Fibroblast of lung (primary cell): Measurements from ENCODE around the gene ATXN7L1.

Experiments used
- EZH2 ChIP-seq: IDR thresholded peaks from 2 replicates; pipeline ENCODE4 v1.5.1; 2012; ENCODE audit warnings: low read length, control low read depth, mild to moderate bottlenecking; ENCODE audit errors: missing control alignments
- TF ChIP-seq, protein P1 (sequence below), 2 donors: IDR thresholded peaks in 1 of 2; conservative IDR thresholded peaks in 1 of 2; 1 replicate in 1 of 2; 2 replicates in 1 of 2; pipeline ENCODE4 v1.5.1; 2011 to 2012; ENCODE audit warnings: low read length in 2 of 2, control low read depth in 1 of 2, inconsistent platforms in 1 of 2, low read depth in 1 of 2, mild to moderate bottlenecking in 1 of 2

DNA sequence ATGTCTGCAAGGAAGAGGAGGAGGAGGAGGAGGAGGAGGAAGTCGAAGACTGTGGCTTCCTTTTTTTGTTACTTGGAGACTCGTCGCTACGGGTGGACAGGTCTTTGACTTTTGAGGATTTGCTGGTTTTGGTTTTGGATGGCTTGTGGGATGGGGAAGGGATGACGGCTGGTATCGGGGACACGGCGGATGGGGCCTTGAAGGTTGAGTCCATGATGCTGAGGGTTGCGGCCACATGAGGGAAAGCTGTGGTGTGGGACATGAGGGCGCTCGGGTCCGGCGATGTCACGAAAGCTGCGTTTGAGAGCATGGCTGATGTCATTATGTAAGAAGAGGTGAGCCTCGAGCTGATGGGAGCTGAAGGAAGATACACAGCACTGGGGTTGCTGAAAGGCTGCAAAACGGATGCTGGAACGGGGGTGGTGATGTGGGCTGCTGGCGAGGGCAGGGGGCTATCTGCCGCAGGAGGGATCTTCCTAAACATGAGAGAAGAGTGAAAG is 262.0 kb downstream of the ATXN7L1 start:
- TF ChIP-seq, protein P1, sequence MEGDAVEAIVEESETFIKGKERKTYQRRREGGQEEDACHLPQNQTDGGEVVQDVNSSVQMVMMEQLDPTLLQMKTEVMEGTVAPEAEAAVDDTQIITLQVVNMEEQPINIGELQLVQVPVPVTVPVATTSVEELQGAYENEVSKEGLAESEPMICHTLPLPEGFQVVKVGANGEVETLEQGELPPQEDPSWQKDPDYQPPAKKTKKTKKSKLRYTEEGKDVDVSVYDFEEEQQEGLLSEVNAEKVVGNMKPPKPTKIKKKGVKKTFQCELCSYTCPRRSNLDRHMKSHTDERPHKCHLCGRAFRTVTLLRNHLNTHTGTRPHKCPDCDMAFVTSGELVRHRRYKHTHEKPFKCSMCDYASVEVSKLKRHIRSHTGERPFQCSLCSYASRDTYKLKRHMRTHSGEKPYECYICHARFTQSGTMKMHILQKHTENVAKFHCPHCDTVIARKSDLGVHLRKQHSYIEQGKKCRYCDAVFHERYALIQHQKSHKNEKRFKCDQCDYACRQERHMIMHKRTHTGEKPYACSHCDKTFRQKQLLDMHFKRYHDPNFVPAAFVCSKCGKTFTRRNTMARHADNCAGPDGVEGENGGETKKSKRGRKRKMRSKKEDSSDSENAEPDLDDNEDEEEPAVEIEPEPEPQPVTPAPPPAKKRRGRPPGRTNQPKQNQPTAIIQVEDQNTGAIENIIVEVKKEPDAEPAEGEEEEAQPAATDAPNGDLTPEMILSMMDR (conservative IDR thresholded peaks at IDR 0.05 in 1 of 2, IDR thresholded peaks at IDR 0.05 in 1 of 2; ENCODE audit: low read depth in 1 of 2, low read length in 2 of 2): no peak
- no peak for TF ChIP-seq EZH2
